ENCODE measurements around the gene RAB36.

GRCh38 chr22:23192558-23192957 lies 47.3 kb downstream of the RAB36 start:
- TF ChIP-seq POLR2A (IDR thresholded peaks at IDR 0.05; ENCODE audit: low read length): no peak
- no peak for TF ChIP-seq GATA1 (IDR thresholded peaks at IDR 0.05; ENCODE audit: low read depth, low read length)

All from erythroblast (primary cell).